Measurements from ENCODE around the gene THADA. TPM values are rescaled to one million over a fixed set of nuclear protein-coding genes. Genes with fewer than 3 reads are reported as not detected.
A peak's percentile ranks its signal among the peaks of the same experiment; 100 is the strongest.

The THADA gene
- polyA plus RNA-seq, 3 donors = 7.3 to 11.2 (median 9.7) TPM

DNA sequence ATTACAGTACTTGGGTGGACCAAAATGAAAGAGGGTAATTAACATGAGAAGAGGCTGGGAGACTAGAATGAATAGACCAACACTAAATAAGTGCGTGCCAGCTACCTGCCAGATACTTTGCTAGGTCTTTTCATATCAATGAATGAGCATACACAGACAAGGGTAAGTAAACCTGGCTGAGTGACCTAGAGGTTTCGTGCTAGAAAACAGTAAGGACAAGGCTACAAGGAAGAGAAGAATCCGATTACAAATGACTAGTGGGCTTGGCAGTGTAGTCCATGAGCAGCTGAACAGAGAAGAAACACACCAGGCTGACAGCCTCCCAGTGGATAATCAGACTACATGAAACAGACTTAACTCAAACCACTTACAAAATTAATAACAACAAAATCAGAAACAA lies 64.6 kb downstream of the THADA start:
- Histone ChIP-seq H2AFZ (ENCODE audit: insufficient read depth, low read depth, low read length, poor library complexity, severe bottlenecking) (no peak overlapping the region), H3K27me3 (ENCODE audit: control insufficient read depth in 2 of 2, insufficient read depth in 2 of 2, low read length in 2 of 2) (no peaks in the 10 kb centered on the region), H3K9ac (ENCODE audit: insufficient read depth, low read length, poor library complexity, severe bottlenecking) (no peak overlapping the region), H3K4me2 (replicated peaks; ENCODE audit: extremely low read depth, low read length, poor library complexity, severe bottlenecking) (no peak overlapping the region), H3K27ac (ENCODE audit: low read depth in 1 of 2, low read length in 2 of 2) (no peak overlapping the region), H3K4me1 (ENCODE audit: control insufficient read depth in 1 of 2, insufficient read depth in 2 of 2, low read length in 2 of 2) (no peaks in the 10 kb centered on the region), H3K4me3 (replicated peaks in 1 of 3; ENCODE audit: low read depth in 2 of 3, low read length in 3 of 3) (no peak overlapping the region), H3K79me2 (ENCODE audit: insufficient read depth, low read length) (no peaks in the 10 kb centered on the region), H3K36me3 (replicated peaks in 1 of 2; ENCODE audit: control insufficient read depth in 1 of 2, insufficient read depth in 2 of 2, low read length in 2 of 2) (peaks cover 4 to 14% of the 10 kb centered on the region in 2 donors), H3K9me3 (replicated peaks in 1 of 2; ENCODE audit: control insufficient read depth in 1 of 2, insufficient read depth in 1 of 2, low read length in 2 of 2) (no peaks in the 10 kb centered on the region), H4K20me1 (ENCODE audit: insufficient read depth, low read length) (no peaks in the 10 kb centered on the region)
- no peak overlapping the region for H3K4me3 Mint-ChIP-seq
- H3K27me3 Mint-ChIP-seq (ENCODE audit: low read depth in 3 of 3) = peaks cover 0 to 1% (median 0%) of the 10 kb centered on the region in 3 donors
- intact Hi-C loops (cut with micrococcal nuclease) = no loop called here
- DNase-seq = no peak
- 100% methylated on average over 1 of the region's 3 CpGs for WGBS (ENCODE audit: insufficient coverage)
- TF ChIP-seq, protein P1, sequence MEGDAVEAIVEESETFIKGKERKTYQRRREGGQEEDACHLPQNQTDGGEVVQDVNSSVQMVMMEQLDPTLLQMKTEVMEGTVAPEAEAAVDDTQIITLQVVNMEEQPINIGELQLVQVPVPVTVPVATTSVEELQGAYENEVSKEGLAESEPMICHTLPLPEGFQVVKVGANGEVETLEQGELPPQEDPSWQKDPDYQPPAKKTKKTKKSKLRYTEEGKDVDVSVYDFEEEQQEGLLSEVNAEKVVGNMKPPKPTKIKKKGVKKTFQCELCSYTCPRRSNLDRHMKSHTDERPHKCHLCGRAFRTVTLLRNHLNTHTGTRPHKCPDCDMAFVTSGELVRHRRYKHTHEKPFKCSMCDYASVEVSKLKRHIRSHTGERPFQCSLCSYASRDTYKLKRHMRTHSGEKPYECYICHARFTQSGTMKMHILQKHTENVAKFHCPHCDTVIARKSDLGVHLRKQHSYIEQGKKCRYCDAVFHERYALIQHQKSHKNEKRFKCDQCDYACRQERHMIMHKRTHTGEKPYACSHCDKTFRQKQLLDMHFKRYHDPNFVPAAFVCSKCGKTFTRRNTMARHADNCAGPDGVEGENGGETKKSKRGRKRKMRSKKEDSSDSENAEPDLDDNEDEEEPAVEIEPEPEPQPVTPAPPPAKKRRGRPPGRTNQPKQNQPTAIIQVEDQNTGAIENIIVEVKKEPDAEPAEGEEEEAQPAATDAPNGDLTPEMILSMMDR (IDR thresholded peaks at IDR 0.05) = no peak
- H3K36me3 Mint-ChIP-seq = peaks cover 32 to 36% of the 10 kb centered on the region in 2 donors
- peaks cover 2% of the 10 kb centered on the region for H3K4me1 Mint-ChIP-seq
- H3K27ac Mint-ChIP-seq = peak overlapping the region in 1 of 7 donors; percentile 57
- peaks cover 0 to 2% (median 0%) of the 10 kb centered on the region in 7 donors for H3K9me3 Mint-ChIP-seq

DNA sequence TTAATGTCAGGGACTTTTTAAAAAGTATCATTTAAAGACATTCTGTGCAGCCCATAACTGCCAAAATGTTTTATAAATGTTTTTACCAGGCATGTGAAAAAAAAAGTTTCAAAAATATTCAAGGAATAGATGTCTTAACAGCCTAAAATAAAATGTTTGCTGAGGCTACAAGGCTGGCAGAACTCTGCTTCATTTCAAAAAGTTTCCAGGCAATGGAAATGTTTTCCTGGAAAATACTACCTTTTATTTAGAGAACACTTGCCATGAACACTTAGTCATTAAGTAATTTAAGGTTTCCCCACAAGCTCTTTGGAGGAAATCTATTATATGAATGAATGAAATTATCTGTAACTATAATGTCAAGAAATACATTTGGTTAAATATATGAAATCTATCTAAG lies 68.8 kb downstream of the THADA start:
- H3K4me3 Mint-ChIP-seq = no peak overlapping the region
- no peaks in the 10 kb centered on the region for H3K79me2 ChIP-seq (ENCODE audit: insufficient read depth, low read length)
- H3K4me1 ChIP-seq (ENCODE audit: control insufficient read depth in 1 of 2, insufficient read depth in 2 of 2, low read length in 2 of 2) = no peaks in the 10 kb centered on the region
- no peak overlapping the region for H3K4me2 ChIP-seq (replicated peaks; ENCODE audit: extremely low read depth, low read length, poor library complexity, severe bottlenecking)
- H3K4me3 ChIP-seq (replicated peaks in 1 of 3; ENCODE audit: low read depth in 2 of 3, low read length in 3 of 3) = no peak overlapping the region
- peaks cover 0 to 5% (median 0%) of the 10 kb centered on the region in 7 donors for H3K9me3 Mint-ChIP-seq
- H3K27me3 Mint-ChIP-seq (ENCODE audit: low read depth in 3 of 3) = peaks cover 0 to 1% (median 0%) of the 10 kb centered on the region in 3 donors
- peaks cover 2% of the 10 kb centered on the region for H3K4me1 Mint-ChIP-seq
- DNase-seq = no peak
- no peak overlapping the region for H2AFZ ChIP-seq (ENCODE audit: insufficient read depth, low read depth, low read length, poor library complexity, severe bottlenecking)
- H4K20me1 ChIP-seq (ENCODE audit: insufficient read depth, low read length) = no peaks in the 10 kb centered on the region
- H3K36me3 Mint-ChIP-seq = peaks cover 30 to 31% of the 10 kb centered on the region in 2 donors
- H3K27ac Mint-ChIP-seq = no peak overlapping the region
- no peaks in the 10 kb centered on the region for H3K27me3 ChIP-seq (ENCODE audit: control insufficient read depth in 2 of 2, insufficient read depth in 2 of 2, low read length in 2 of 2)
- H3K9me3 ChIP-seq (replicated peaks in 1 of 2; ENCODE audit: control insufficient read depth in 1 of 2, insufficient read depth in 1 of 2, low read length in 2 of 2) = peaks cover 0 to 3% of the 10 kb centered on the region in 2 donors
- intact Hi-C loops (cut with micrococcal nuclease) = no loop called here
- TF ChIP-seq, protein P1 (IDR thresholded peaks at IDR 0.05) = no peak
- peaks cover 5 to 27% of the 10 kb centered on the region in 2 donors for H3K36me3 ChIP-seq (replicated peaks in 1 of 2; ENCODE audit: control insufficient read depth in 1 of 2, insufficient read depth in 2 of 2, low read length in 2 of 2)
- no peak overlapping the region for H3K27ac ChIP-seq (ENCODE audit: low read depth in 1 of 2, low read length in 2 of 2)
- H3K9ac ChIP-seq (ENCODE audit: insufficient read depth, low read length, poor library complexity, severe bottlenecking) = no peak overlapping the region

Measured in CD14-positive monocyte (primary cell).